RKO (cell line): ENCODE data around the gene CCDC157.
A peak's percentile ranks its signal among the peaks of the same experiment; 100 is the strongest.

Source experiments
- DNase-seq: peaks from one replicate; pipeline ENCODE4 v3.0.0-alpha.2; 2016; ENCODE audit warnings: low spot score

The CCDC157 gene

GRCh38 chr22:30356449-30357235 is at the start of gene CCDC157, which contains the start of gene SF3A1:
TSS of gene CCDC157 (plus strand) at chr22:30357007. CDS start at chr22:30366001, 8,994 bp downstream.
TSS of gene SF3A1 (minus strand) at chr22:30356894. CDS start at chr22:30356792, 102 bp downstream.
- peak; percentile 93 for DNase-seq

GRCh38 chr22:30307041-30307574 is 49.7 kb upstream of the CCDC157 start:
- DNase-seq = no peak

GRCh38 chr22:30308093-30308492 is 48.7 kb upstream of the CCDC157 start:
- DNase-seq = no peak

- peak; percentile 53 for DNase-seq
Observed at GRCh38 chr22:30308518-30309230, 48.1 kb upstream of the CCDC157 start.

GRCh38 chr22:30309951-30310741 is 46.7 kb upstream of the CCDC157 start:
- no peak for DNase-seq

GRCh38 chr22:30310881-30311771 is 45.7 kb upstream of the CCDC157 start:
- no peak for DNase-seq

GRCh38 chr22:30312053-30312452 is 44.8 kb upstream of the CCDC157 start:
- no peak for DNase-seq

GRCh38 chr22:30313527-30314363 is 43.1 kb upstream of the CCDC157 start:
- no peak for DNase-seq

- no peak for DNase-seq
Observed at GRCh38 chr22:30314915-30315314, 41.9 kb upstream of the CCDC157 start.

- no peak for DNase-seq
Observed at GRCh38 chr22:30315962-30316576, 40.7 kb upstream of the CCDC157 start.

GRCh38 chr22:30317778-30318177 is 39.0 kb upstream of the CCDC157 start:
- DNase-seq = no peak

GRCh38 chr22:30318799-30319419 is 37.9 kb upstream of the CCDC157 start:
- no peak for DNase-seq

- DNase-seq = no peak
Observed at GRCh38 chr22:30320021-30320556, 36.7 kb upstream of the CCDC157 start.

GRCh38 chr22:30321461-30321860 is 35.3 kb upstream of the CCDC157 start:
- no peak for DNase-seq

- no peak for DNase-seq
Observed at GRCh38 chr22:30323246-30323645, 33.6 kb upstream of the CCDC157 start.

- no peak for DNase-seq
Observed at GRCh38 chr22:30324014-30324730, 32.6 kb upstream of the CCDC157 start.

- DNase-seq = peak; percentile 90
Observed at GRCh38 chr22:30325065-30325720, 31.6 kb upstream of the CCDC157 start.
